Fibroblast of lung (primary cell): ENCODE data around the gene EXOC6B. TPM values are rescaled to one million over a fixed set of nuclear protein-coding genes. Genes with fewer than 3 reads are reported as not detected.

Experiments used
- DNase-seq, 2 donors: peaks; one replicate each; pipeline versions ENCODE4 v3.0.0 to v3.0.0-alpha.2; 2010; ENCODE audit warnings: low read depth in 2 of 2
- H2AFZ ChIP-seq: 2 replicates; pipeline ENCODE4 v1.5.1; 2012; ENCODE audit warnings: low read length, control low read depth, inconsistent platforms
- H3K27ac ChIP-seq: 2 replicates; pipeline ENCODE4 v1.5.1; 2011; ENCODE audit warnings: low read length, control low read depth; ENCODE audit not compliant: insufficient read depth
- H3K27me3 ChIP-seq: 2 replicates; pipeline ENCODE4 v1.5.1; 2011; ENCODE audit warnings: mild to moderate bottlenecking, low read length; ENCODE audit not compliant: control insufficient read depth, insufficient read depth
- H3K36me3 ChIP-seq: 2 replicates; pipeline ENCODE4 v1.5.1; 2011; ENCODE audit warnings: low read length; ENCODE audit not compliant: control insufficient read depth, insufficient read depth
- H3K4me1 ChIP-seq: 2 replicates; pipeline ENCODE4 v1.5.1; 2011; ENCODE audit warnings: low read length; ENCODE audit not compliant: control insufficient read depth, insufficient read depth; ENCODE audit errors: extremely low read depth
- H3K4me2 ChIP-seq: 2 replicates; pipeline ENCODE4 v1.5.1; 2011; ENCODE audit warnings: low read length, control low read depth; ENCODE audit not compliant: insufficient read depth; ENCODE audit errors: extremely low read depth
- H3K4me3 ChIP-seq, 4 experiments: fragments of 200-600 bp in 1 of 4; sonication (generic) in 1 of 4; replicated peaks in 1 of 4; 2 replicates each; pipeline ENCODE4 v1.5.1; 2011 to 2016; ENCODE audit warnings: low read length in 4 of 4, low read depth in 3 of 4, mild to moderate bottlenecking in 3 of 4, control low read depth in 2 of 4, inconsistent platforms in 1 of 4, mixed read lengths in 1 of 4; ENCODE audit not compliant: insufficient read depth in 1 of 4; ENCODE audit errors: control extremely low read depth in 1 of 4
- H3K79me2 ChIP-seq: 2 replicates; pipeline ENCODE4 v1.5.1; 2012; ENCODE audit warnings: mild to moderate bottlenecking, low read length, inconsistent platforms; ENCODE audit not compliant: control insufficient read depth, insufficient read depth
- H3K9ac ChIP-seq: 2 replicates; pipeline ENCODE4 v1.5.1; 2011; ENCODE audit warnings: mild to moderate bottlenecking, low read length, control low read depth; ENCODE audit not compliant: insufficient read depth
- H3K9me3 ChIP-seq: 2 replicates; pipeline ENCODE4 v1.5.1; 2012; ENCODE audit warnings: low read depth, low read length; ENCODE audit not compliant: control insufficient read depth, insufficient read depth
- H4K20me1 ChIP-seq: 2 replicates; pipeline ENCODE4 v1.5.1; 2011; ENCODE audit warnings: low read length; ENCODE audit not compliant: control insufficient read depth, insufficient read depth; ENCODE audit errors: extremely low read depth
- CTCF ChIP-seq, 2 donors: IDR thresholded peaks in 1 of 2; conservative IDR thresholded peaks in 1 of 2; 1 replicate in 1 of 2; 2 replicates in 1 of 2; pipeline ENCODE4 v1.5.1; 2011 to 2012; ENCODE audit warnings: low read length in 2 of 2, control low read depth in 1 of 2, inconsistent platforms in 1 of 2, low read depth in 1 of 2, mild to moderate bottlenecking in 1 of 2
- EZH2 ChIP-seq: IDR thresholded peaks from 2 replicates; pipeline ENCODE4 v1.5.1; 2012; ENCODE audit warnings: low read length, control low read depth, mild to moderate bottlenecking; ENCODE audit errors: missing control alignments
- polyA plus RNA-seq, 2 donors: library from polyadenylated mRNA; depleted of rRNA in 1 of 2; stranded (reverse) in 1 of 2; unstranded in 1 of 2; fragments of >200 nt; gene quantifications; 2 replicates each; pipeline ENCODE4 v1.2.1, GENCODE V29; 2011 to 2012; ENCODE audit warnings: missing spikeins in 1 of 2
- total RNA-seq: library from RNA; depleted of rRNA; stranded (reverse); fragments of >200 nt; gene quantifications from 2 replicates; pipeline ENCODE4 v1.2.1, GENCODE V29; 2014

EXOC6B gene
- total and polyA plus RNA-seq, 2 donors (not counting 1 experiment from before 2014, with no cell fraction given) = 26.3 to 36.5 TPM

GRCh38 chr2:72276356-72276755, 549.5 kb downstream of the EXOC6B start:
- no peak overlapping the region for H2AFZ ChIP-seq
- no peak for TF ChIP-seq EZH2
- no peak for TF ChIP-seq CTCF (conservative IDR thresholded peaks at IDR 0.05 in 1 of 2, IDR thresholded peaks at IDR 0.05 in 1 of 2; ENCODE audit: low read depth in 1 of 2, low read length in 2 of 2)
- H3K4me1 ChIP-seq = no peaks in the 10 kb centered on the region
- no peaks in the 10 kb centered on the region for H3K36me3 ChIP-seq
- H3K4me2 ChIP-seq = no peak overlapping the region
- no peaks in the 10 kb centered on the region for H3K9me3 ChIP-seq
- H4K20me1 ChIP-seq = no peaks in the 10 kb centered on the region
- peak in 1 of 2 donors; percentile 81 for DNase-seq
- H3K27me3 ChIP-seq = no peaks in the 10 kb centered on the region
- no peak overlapping the region for H3K9ac ChIP-seq
- no peak overlapping the region for H3K4me3 ChIP-seq
- no peak overlapping the region for H3K27ac ChIP-seq
- H3K79me2 ChIP-seq = no peaks in the 10 kb centered on the region

GRCh38 chr2:72275084-72275483, 550.7 kb downstream of the EXOC6B start:
- Histone ChIP-seq H3K36me3 (no peaks in the 10 kb centered on the region), H3K9ac (no peak overlapping the region), H3K4me1 (no peaks in the 10 kb centered on the region), H3K79me2 (no peaks in the 10 kb centered on the region), H3K27me3 (no peaks in the 10 kb centered on the region), H3K9me3 (no peaks in the 10 kb centered on the region), H3K4me2 (no peak overlapping the region), H2AFZ (no peak overlapping the region), H3K4me3 (no peak overlapping the region), H4K20me1 (no peaks in the 10 kb centered on the region), H3K27ac (no peak overlapping the region)
- TF ChIP-seq EZH2 = no peak
- no peak for DNase-seq

- H3K79me2 ChIP-seq = no peaks in the 10 kb centered on the region
- H3K27ac ChIP-seq = no peak overlapping the region
- H3K9me3 ChIP-seq = no peaks in the 10 kb centered on the region
- DNase-seq = peak in 1 of 2 donors; percentile 39
- H4K20me1 ChIP-seq = no peaks in the 10 kb centered on the region
- no peak for TF ChIP-seq CTCF (conservative IDR thresholded peaks at IDR 0.05 in 1 of 2, IDR thresholded peaks at IDR 0.05 in 1 of 2; ENCODE audit: low read depth in 1 of 2, low read length in 2 of 2)
- no peak for TF ChIP-seq EZH2
- H3K36me3 ChIP-seq = no peaks in the 10 kb centered on the region
- H3K9ac ChIP-seq = no peak overlapping the region
- no peaks in the 10 kb centered on the region for H3K27me3 ChIP-seq
- no peak overlapping the region for H3K4me3 ChIP-seq
- H2AFZ ChIP-seq = no peak overlapping the region
- no peak overlapping the region for H3K4me2 ChIP-seq
- H3K4me1 ChIP-seq = no peaks in the 10 kb centered on the region
Observed at GRCh38 chr2:72274380-72274797, 551.4 kb downstream of the EXOC6B start.
